GM23338 (cell line): ENCODE measurements around the gene FGF19. TPM values are rescaled to one million over a fixed set of nuclear protein-coding genes. Genes with fewer than 3 reads are reported as not detected.

Experiments used
- ATAC-seq: fragments of 200-7000 bp; cut with Tn5 transposase; 3 replicates; pipeline ENCODE4 v1.9.1; 2020
- DNase-seq: peaks from one replicate; pipeline ENCODE4 v3.0.0-alpha.2; 2015; ENCODE audit warnings: low spot score
- H2AFZ ChIP-seq: fragments of 200-600 bp; sonication (generic); 2 replicates; pipeline ENCODE4 v1.8.0; 2016; ENCODE audit warnings: antibody characterized with exemption, mild to moderate bottlenecking, moderate library complexity
- H3F3A ChIP-seq: fragments of 200-600 bp; sonication (generic); replicated peaks from 2 replicates; pipeline ENCODE4 v1.8.0; 2017; ENCODE audit warnings: antibody characterized with exemption, mixed run types, low read depth
- H3K27ac ChIP-seq: fragments of 200-600 bp; sonication (generic); 2 replicates; pipeline ENCODE4 v1.6.1; 2016; ENCODE audit warnings: low read depth
- H3K27me3 ChIP-seq: fragments of 200-600 bp; sonication (generic); 2 replicates; pipeline ENCODE4 v1.8.0; 2016; ENCODE audit warnings: mild to moderate bottlenecking, mixed run types, moderate library complexity; ENCODE audit not compliant: insufficient read depth
- H3K36me3 ChIP-seq: fragments of 200-600 bp; sonication (generic); 2 replicates; pipeline ENCODE4 v1.8.0; 2016; ENCODE audit warnings: mild to moderate bottlenecking; ENCODE audit not compliant: insufficient read depth
- H3K4me1 ChIP-seq: fragments of 200-600 bp; sonication (generic); 2 replicates; pipeline ENCODE4 v1.8.0; 2016; ENCODE audit warnings: mild to moderate bottlenecking, moderate library complexity; ENCODE audit not compliant: insufficient read depth
- H3K4me2 ChIP-seq: fragments of 200-600 bp; sonication (generic); 2 replicates; pipeline ENCODE4 v1.7.1; 2017; ENCODE audit warnings: mixed run types
- H3K4me3 ChIP-seq: fragments of 200-600 bp; sonication (generic); 2 replicates; pipeline ENCODE4 v1.6.1; 2016; ENCODE audit warnings: mixed run types
- H3K79me2 ChIP-seq: fragments of 200-600 bp; sonication (generic); replicated peaks from 2 replicates; pipeline ENCODE4 v1.8.0; 2017; ENCODE audit warnings: mild to moderate bottlenecking; ENCODE audit not compliant: insufficient read depth
- H3K9me2 ChIP-seq: fragments of 200-600 bp; sonication (generic); 2 replicates; pipeline ENCODE4 v1.8.0; 2017; ENCODE audit not compliant: insufficient read depth
- H4K20me1 ChIP-seq: fragments of 200-600 bp; sonication (generic); replicated peaks from 2 replicates; pipeline ENCODE4 v1.8.0; 2017; ENCODE audit warnings: mild to moderate bottlenecking; ENCODE audit not compliant: insufficient read depth
- H3K27ac Mint-ChIP-seq: 2 replicates; pipeline ENCODE4 v1.8.0; 2020; ENCODE audit warnings: inconsistent platforms, mild to moderate bottlenecking, moderate library complexity, mixed read lengths
- H3K27me3 Mint-ChIP-seq: 3 replicates; pipeline ENCODE4 v1.8.0; 2022; ENCODE audit warnings: low read depth, mild to moderate bottlenecking, moderate library complexity, mixed read lengths, inconsistent platforms; ENCODE audit not compliant: insufficient read depth, poor library complexity
- H3K36me3 Mint-ChIP-seq: 3 replicates; pipeline ENCODE4 v1.8.0; 2021; ENCODE audit warnings: low read depth, mild to moderate bottlenecking, inconsistent platforms, moderate library complexity, mixed read lengths
- H3K4me1 Mint-ChIP-seq: 3 replicates; pipeline ENCODE4 v1.8.0; 2020; ENCODE audit warnings: mild to moderate bottlenecking, inconsistent platforms, mixed read lengths
- H3K4me3 Mint-ChIP-seq: 3 replicates; pipeline ENCODE4 v1.8.0; 2021; ENCODE audit warnings: moderate library complexity, mild to moderate bottlenecking, inconsistent platforms, mixed read lengths
- H3K9me3 Mint-ChIP-seq: 3 replicates; pipeline ENCODE4 v1.8.0; 2020; ENCODE audit warnings: moderate library complexity, mild to moderate bottlenecking, inconsistent platforms, mixed read lengths
- POLR2AphosphoS5 ChIP-seq: IDR thresholded peaks from 2 replicates; pipeline ENCODE4 v1.6.1; 2016; ENCODE audit warnings: antibody characterized with exemption, low read depth
- ZNF114 ChIP-seq: fragments of 250-450 bp; sonication (Bioruptor Pico); IDR thresholded peaks from 2 replicates; pipeline ENCODE4 v1.5.0; 2020; ENCODE audit warnings: mild to moderate bottlenecking, moderate library complexity
- ZNF462 ChIP-seq: fragments of 250-450 bp; sonication (Bioruptor Pico); IDR thresholded peaks from 2 replicates; pipeline ENCODE4 v1.5.0; 2020; ENCODE audit warnings: mild to moderate bottlenecking, moderate library complexity
- polyA plus RNA-seq: library from polyadenylated mRNA; unstranded; fragments of >200 nt; fragmentation: Nextera tagmentation; extraction: Ambion mirVana; gene quantifications from 2 replicates; pipeline ENCODE4 v1.2.1, GENCODE V29; 2016
- total RNA-seq: library from RNA; depleted of rRNA; stranded (reverse); fragments of >200 nt; shearing (Covaris generic); gene quantifications from 2 replicates; pipeline ENCODE4 v1.2.3, GENCODE V29; 2014

FGF19 gene
- total and polyA plus RNA-seq, 2 experiments from 2014 or later, result 21.7 to 36.1 TPM

- Mint-ChIP-seq H3K4me3 (no peak overlapping the region), H3K9me3 (no peaks in the 10 kb centered on the region; the same call in 2 of the 3 replicates), H3K4me1 (peaks cover 32% of the 10 kb centered on the region), H3K27ac (0 out of 2 replicates have a peak overlapping the region, but pooled peaks have one; percentile 27), H3K27me3 (peaks cover 15% of the 10 kb centered on the region), H3K36me3 (peaks cover 39% of the 10 kb centered on the region)
- Histone ChIP-seq H3K4me3 (no peak overlapping the region), H3K4me1 (peaks cover 18% of the 10 kb centered on the region), H2AFZ (no peak overlapping the region), H3K27me3 (no peaks in the 10 kb centered on the region), H4K20me1 (no peaks in the 10 kb centered on the region), H3K36me3 (peaks cover 18% of the 10 kb centered on the region), H3K27ac (0 out of 2 replicates have a peak overlapping the region, but pooled peaks have one; percentile 26), H3K4me2 (no peak overlapping the region), H3F3A (0 out of 2 replicates have a peak, but pooled peaks cover 13% of the 10 kb centered on the region), H3K9me2 (no peaks in the 10 kb centered on the region), H3K79me2 (no peaks in the 10 kb centered on the region)
- DNase-seq (peak; percentile 24), ATAC-seq (no peak; the same call in 2 of the 3 replicates)
- TF ChIP-seq ZNF462 (no peak), ZNF114 (CRISPR knock-in tag) (no peak)
Measured at GRCh38 chr11:69654660-69655478, 49.0 kb downstream of the FGF19 start.

- Mint-ChIP-seq H3K27me3 (peaks cover 17% of the 10 kb centered on the region), H3K4me3 (no peak overlapping the region), H3K36me3 (peaks cover 46% of the 10 kb centered on the region), H3K9me3 (no peaks in the 10 kb centered on the region; the same call in 2 of the 3 replicates), H3K27ac (no peak overlapping the region), H3K4me1 (peaks cover 30% of the 10 kb centered on the region)
- Histone ChIP-seq H3F3A (0 out of 2 replicates have a peak, but pooled peaks cover 13% of the 10 kb centered on the region), H3K9me2 (no peaks in the 10 kb centered on the region), H4K20me1 (0 out of 2 replicates have a peak, but pooled peaks cover 1% of the 10 kb centered on the region), H3K4me2 (no peak overlapping the region), H3K36me3 (peaks cover 18% of the 10 kb centered on the region), H3K4me1 (peaks cover 18% of the 10 kb centered on the region), H3K27me3 (no peaks in the 10 kb centered on the region), H3K79me2 (0 out of 2 replicates have a peak, but pooled peaks cover 3% of the 10 kb centered on the region), H3K4me3 (no peak overlapping the region), H2AFZ (no peak overlapping the region), H3K27ac (no peak overlapping the region)
- DNase-seq, result no peak
- no peak for ATAC-seq
- no peak; the same call in 1 of the 2 replicates for TF ChIP-seq POLR2AphosphoS5
- TF ChIP-seq ZNF462, result no peak
Measured at GRCh38 chr11:69654001-69654659, 49.7 kb downstream of the FGF19 start.
